Measurements from ENCODE around the gene PRUNE2.

The PRUNE2 gene

DNA sequence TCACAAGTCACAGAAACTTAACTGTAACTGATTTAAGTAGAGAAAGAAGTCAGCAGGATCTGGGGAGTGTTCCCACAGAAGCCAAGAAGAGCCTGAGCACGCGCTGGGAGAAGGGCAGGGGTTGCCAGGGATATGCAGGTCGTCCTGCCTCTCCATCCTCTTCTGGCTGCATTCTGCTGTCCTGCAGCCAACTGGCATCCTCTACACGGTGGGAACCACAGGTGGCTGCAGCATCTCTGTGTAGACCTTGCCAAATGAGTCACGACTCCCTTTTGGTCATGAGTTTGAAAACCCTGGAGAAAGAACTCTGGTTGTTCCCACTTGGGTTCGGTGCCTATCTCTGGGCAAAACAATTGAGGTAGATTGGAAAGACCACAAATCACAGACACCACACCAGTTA is 180.0 kb downstream of the PRUNE2 start:
- no peak for DNase-seq

DNA sequence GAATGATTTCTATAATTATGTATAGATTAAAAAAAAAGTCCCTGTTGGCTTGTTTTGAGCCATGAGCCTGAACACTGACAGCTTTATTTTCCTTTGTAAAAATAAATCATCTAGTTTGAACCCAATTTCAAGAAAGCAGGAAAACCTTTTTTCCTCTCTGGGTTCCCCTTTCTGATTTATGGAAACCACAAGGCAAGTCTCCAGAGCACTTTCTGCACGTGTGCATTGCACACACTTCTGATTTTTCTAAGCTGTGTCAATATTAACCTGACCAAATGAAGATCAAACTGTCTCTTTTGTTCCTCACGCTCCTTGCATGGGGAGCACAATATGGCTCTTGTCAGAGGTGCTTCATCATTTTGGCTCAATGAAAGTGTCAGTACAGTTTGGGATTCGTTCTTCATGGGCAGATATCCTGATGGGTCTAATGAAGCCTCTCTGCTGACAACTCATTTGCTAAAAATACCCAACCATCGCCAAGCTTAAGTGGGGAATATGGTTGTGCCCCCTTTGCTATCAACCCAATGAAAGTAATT is 180.8 kb downstream of the PRUNE2 start:
- no peak for DNase-seq

GRCh38 chr9:76720245-76720644 is 185.7 kb downstream of the PRUNE2 start:
- no peak for DNase-seq

- no peak for DNase-seq
Observed at GRCh38 chr9:76718166-76718565, 187.7 kb downstream of the PRUNE2 start.

GRCh38 chr9:76717613-76718012 is 188.3 kb downstream of the PRUNE2 start:
- no peak for DNase-seq

DNA sequence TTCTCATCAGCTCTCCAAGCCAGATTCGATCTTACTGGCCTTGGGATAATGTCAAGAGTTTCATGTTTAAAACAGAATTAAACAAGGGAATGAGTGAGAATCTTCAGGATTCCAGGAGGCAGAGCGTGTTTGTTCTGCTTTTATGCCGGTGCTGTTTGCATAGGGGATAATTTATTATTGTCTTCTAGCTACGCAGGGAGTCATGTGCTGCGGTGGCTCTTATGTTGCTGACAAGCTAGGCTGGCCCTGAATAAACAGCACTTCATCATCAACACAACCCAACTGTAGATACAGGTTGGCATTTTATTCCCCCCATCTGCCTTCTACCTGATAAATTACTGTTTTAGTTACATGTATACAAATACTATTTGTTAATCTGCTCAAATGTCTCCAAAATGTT is 188.7 kb downstream of the PRUNE2 start:
- DNase-seq = no peak

GRCh38 chr9:76716085-76716672 is 189.7 kb downstream of the PRUNE2 start:
- DNase-seq = no peak

- no peak for DNase-seq
Observed at GRCh38 chr9:76713381-76713780, 192.5 kb downstream of the PRUNE2 start.

GRCh38 chr9:76709020-76709419 is 196.9 kb downstream of the PRUNE2 start:
- DNase-seq = no peak

- no peak for DNase-seq
Observed at GRCh38 chr9:76707510-76707909, 198.4 kb downstream of the PRUNE2 start.

GRCh38 chr9:76704593-76705204 is 201.2 kb downstream of the PRUNE2 start:
- peak; percentile 33 for DNase-seq

- no peak for DNase-seq
Observed at GRCh38 chr9:76703270-76703669, 202.6 kb downstream of the PRUNE2 start.

- DNase-seq = no peak
Observed at GRCh38 chr9:76701441-76702039, 204.4 kb downstream of the PRUNE2 start.

DNA sequence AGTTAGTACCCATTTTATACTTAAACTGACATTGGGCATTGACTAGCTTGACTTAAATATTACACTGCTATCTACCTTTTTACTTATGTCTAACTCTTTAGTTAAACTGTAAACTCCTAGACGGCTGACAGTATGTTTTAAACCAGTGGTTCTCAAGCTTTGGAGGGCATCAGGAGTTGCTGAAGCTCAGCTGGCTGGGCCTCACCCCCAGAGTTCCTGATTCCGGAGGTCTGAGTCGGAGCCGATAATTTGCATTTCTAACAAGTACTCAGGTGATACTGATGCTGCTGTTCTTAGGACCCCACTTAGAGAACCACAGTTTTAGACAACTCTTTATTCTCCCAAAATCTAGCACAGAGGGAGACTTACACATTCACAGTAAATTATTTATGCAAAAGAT is 205.0 kb downstream of the PRUNE2 start:
- no peak for DNase-seq

DNA sequence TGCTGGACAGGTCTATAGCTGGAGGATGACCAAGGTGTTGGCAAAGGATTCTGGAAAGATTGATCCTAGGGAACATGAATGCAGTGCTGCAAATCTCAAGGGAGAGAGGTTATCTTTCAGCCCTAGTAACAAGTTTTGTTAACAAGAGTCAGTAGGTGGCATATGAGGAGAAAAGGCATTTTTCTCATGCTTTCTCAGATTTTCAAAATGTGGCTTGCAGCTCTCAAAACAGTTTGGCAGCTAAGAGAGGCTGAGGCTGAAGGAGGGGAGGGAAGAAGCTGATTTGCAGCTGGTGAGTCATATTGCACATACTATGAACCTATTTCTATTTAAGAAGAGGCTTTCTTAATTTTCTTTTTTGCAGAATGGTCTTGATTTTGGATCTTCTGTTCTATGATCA is 205.9 kb downstream of the PRUNE2 start:
- no peak for DNase-seq

DNA sequence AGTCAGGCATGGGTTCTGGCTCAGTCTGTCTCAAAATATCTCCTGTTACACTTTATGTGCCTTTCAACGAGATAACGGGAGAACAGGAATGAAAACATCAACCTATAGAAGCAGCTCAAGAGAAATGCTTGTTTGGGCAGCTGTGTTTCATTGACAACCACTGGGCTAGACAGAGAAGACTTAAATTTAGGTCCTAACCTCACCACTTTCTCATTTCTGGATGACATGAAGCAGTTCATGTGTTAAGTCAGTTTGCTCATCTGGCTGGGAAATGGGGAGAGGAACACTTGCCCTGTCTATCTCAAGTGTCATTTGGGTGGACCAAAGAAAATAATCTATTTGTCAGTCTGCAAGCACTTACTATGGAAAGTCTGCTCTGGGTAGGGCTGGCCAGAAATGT is 208.4 kb downstream of the PRUNE2 start:
- no peak for DNase-seq

GRCh38 chr9:76697081-76697480 is 208.8 kb downstream of the PRUNE2 start:
- DNase-seq = no peak

GRCh38 chr9:76693912-76694311 is 212.0 kb downstream of the PRUNE2 start:
- no peak for DNase-seq

GRCh38 chr9:76692458-76693129 is 213.3 kb downstream of the PRUNE2 start:
- no peak for DNase-seq

- no peak for DNase-seq
Observed at GRCh38 chr9:76691517-76692313, 214.2 kb downstream of the PRUNE2 start.

GRCh38 chr9:76690973-76691370 is 214.9 kb downstream of the PRUNE2 start:
- no peak for DNase-seq

DNA sequence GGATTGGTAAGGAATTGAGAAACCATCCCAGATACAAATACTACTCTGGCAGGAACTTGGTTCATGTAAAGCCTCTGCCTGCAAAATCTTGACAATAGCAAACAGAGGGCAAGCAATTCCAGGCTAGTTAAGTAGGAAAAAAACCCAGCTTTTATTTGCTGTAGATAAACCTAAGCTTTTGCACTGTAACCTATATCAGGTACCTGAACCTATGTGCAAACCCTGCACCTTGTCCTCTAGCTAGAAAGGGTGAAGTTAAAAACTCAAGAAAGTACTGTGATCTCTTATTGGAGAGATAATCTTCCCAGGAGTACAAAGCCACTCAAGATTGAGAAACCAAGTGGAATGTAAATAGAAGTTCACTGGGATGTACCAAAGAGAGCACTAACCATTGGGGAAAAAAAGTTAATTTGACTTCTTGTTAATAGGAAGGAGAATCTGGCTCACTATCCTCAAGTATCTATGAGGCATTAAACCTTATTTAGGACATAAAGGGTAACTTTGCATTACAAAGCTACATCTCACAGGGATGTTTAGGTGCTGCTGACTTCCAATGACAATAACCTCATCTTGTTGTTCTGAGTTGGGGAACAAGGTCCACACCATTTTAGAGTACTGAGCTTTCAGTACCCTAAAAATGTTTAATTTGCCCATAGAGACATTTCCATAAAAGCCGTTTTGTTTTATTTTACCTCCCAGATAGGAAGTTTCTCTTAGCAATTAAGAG is 215.5 kb downstream of the PRUNE2 start:
- no peak for DNase-seq
